Kidney capillary endothelial cell (primary cell): ENCODE data around the gene TBC1D1.
"Not testable (repeated sequence)": the region's sequence is repeated elsewhere in the genome, so short reads cannot be mapped to it uniquely, and the experiment has no call there.

ENCODE experiments used
- DNase-seq: peaks from one replicate; pipeline ENCODE4 v3.0.0-alpha.2; 2018; ENCODE audit warnings: low spot score

Gene TBC1D1

DNA sequence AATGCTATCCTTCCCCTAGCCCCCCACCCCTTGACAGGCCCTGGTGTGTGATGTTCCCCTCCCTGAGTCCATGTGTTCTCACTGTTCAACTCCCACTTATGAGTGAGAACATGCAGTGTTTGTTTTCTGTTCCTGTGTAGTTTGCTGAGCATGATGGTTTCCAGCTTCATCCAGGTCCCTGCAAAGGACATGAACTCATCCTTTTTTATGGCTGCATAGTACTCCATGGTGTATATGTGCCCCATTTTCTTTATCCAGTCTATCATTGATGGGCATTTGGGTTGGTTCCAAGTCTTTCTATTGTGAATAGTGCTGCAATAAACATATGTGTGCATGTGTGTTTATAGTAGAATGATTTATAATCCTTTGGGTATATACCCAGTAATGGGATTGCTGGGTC lies 32.2 kb downstream of the TBC1D1 start:
- not testable (repeated sequence) for DNase-seq

DNA sequence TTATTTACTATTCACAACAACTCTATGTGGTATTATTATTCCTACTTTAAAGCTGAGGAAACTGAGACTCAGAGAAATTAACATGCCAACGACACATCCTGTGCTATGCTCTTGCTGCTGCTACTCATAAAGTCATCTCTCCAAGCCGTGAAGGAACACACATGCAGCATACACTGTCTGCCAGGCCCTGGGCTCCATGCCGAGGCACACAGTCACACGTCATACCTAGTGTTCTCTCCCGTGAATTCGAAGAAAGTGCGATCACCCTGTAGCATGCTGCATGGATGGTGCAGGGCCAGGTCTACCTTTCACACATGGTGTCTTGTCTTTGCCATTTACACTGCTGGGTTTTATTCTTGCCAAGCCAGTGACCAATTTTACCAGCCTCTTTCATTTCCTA lies 34.1 kb downstream of the TBC1D1 start:
- DNase-seq = no peak

GRCh38 chr4:37927434-37927833 lies 36.5 kb downstream of the TBC1D1 start:
- no peak for DNase-seq

DNA sequence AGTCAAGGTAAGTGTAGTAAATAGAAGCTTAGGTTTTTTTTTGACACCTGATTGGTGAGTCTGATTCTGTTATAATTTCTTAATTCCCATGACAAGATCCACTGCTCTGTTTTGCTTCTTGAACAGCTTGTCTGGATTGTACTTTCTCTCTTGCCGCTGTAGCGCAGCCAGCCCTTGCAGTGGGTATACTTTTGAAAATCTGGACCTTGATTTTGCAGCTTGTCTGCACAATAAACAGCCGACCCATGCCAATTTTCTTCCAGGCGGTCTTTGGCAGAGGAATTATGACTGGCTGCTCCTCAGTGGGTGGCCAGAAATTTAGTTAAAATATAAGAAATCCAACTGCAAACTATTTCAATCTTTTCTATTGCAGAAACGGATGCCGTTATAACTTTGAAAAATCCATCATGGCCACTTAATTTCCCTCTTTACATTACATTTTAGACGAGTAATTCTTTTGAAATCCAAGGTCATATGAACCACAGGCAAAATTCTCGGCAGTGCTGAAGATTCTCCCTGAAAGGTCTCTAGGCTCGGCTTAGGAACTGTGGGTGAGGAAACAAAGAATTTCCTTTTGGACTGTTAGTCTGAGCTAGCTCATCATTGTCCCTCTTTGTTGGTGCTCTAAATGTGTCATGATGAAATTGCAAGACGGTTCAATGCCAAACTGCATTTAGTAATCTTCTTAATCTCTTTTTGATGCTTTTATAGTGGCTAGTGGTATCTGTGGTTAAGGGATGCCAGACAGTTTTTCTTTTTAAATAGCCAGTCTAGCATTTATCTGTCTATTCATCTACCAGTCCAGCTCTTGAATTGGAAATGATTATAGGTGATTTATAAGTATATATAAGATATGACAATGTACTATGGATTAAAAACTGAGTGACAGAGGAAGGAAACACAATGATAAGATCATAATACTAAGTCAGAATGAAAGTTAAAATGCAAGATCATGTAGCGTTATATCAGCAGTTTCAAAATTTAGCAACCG lies 37.8 kb downstream of the TBC1D1 start:
- no peak for DNase-seq

GRCh38 chr4:37934096-37934495 lies 43.2 kb downstream of the TBC1D1 start:
- DNase-seq = no peak

DNA sequence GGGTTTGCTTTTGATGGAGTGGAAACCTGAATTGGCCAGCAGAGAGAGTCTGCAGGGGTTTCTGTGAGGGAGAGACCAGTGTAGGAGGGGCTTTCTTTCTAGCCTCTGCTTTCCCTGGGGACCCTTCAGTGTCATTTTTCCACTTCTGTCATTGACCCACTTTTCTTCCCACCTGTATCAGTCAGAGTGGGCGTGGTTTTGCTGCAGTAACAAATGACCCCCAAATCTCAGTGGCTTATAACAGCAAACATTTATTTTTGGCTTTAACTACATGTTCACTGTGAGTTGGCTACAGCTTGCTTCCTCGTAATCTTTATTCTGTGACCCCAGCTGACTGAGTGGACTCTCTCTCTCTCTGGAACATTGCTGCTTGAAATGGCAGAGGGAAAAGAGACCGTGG lies 43.7 kb downstream of the TBC1D1 start:
- DNase-seq = no peak

DNA sequence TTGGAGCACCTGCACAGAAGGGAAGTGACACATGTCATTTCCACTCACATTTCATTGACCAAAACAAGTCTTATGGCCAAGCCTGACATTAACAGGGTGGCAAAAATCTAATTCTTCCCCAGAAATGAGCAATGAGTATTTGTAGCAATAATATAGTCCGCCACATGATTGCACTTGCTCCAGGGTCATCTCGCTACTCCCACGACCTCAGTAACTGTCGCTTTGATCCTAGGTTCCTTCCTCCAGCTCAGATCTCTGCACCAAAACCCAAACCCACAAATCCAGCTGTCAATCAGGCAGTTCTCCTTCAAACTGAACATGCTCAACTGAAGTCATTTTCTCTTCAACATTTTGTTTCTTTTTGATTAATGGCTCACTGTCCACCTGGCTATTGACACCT lies 44.1 kb downstream of the TBC1D1 start:
- DNase-seq = no peak

- DNase-seq = no peak
Observed at GRCh38 chr4:37936889-37937498, 46.1 kb downstream of the TBC1D1 start.

DNA sequence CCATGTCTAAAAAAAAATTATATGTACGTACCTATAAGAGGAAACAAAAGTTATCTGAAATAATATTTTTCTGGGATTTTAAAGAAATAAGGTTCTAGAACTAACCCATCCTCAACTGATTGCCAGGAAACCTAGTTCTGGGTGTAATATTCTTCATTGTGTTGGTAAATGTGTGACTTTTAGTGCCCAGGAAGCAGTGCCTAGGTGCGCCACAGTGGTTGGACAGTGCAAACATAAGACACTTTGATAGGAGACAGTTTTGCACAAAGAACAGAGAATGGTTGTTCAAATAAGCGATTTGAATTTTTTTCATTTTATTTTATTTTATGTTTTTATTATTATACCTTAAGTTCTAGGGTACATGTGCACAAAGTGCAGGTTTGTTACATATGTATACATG lies 47.3 kb downstream of the TBC1D1 start:
- no peak for DNase-seq

DNA sequence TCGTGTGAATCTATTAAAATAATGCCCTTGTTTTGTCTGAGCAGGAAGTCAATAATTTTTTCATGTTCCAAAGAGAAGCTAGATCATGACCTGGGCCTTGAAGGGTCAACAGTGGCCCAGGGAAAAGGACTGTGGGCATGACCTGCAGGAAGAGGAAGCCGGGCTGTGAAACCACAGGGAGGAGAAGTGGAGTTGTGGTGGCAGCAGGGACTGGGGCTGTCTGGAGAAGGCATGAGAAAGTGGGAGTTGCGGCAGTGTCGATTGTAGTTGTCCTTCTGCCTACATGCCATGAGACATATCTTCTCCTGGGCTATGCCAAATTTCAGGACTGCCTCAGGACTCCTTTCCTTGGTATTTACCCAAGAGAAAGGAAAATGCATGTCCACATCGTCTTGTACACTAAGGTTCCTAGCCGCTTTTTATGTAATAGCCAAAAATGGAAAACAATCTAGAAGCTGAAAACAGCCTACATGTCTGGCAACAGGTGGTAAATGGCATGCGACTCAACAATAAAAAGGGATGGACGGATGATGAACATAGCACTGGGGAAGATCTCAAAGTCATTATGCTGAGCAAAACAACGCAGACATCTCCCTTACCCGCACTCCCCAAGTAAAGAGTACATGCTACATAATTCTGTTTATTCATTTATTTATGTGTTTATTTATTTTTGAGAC lies 55.8 kb downstream of the TBC1D1 start:
- no peak for DNase-seq

GRCh38 chr4:37948542-37948941 lies 57.7 kb downstream of the TBC1D1 start:
- DNase-seq = no peak

DNA sequence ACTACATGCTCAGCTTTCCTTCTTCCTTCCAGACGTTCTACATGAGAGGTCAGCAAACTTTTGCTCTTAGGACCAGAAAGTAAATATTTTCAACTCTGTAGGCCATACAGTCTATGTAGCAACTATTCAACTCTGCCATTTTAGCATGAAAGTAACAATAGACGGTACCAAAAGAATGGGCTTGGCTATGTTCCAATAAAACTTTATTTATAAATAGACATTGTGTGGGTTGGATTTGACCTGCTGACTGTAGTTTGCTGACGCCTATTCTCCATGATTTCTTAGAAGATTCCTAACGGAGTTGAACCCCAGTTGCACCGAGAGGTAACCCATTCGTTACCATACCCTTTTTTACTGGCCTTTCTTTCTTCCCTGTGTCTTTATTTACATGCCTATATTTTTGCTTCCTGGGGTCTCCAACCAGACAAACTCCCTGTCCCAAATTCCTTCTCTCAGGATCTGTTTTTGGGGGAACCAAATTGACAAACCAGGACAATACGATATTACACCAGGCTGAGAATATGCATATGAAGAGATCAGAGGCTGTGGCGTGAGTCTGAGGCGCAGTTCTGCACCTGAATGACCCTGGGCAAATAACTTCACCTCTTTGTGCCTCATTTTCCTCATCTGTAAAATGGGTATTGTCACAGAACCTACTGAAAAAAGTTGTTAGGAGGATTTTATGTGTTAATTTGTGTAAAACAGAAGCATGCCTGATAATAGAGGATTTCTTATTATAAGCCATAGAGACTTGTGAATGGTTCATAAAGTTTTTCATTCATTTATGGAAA lies 58.9 kb downstream of the TBC1D1 start:
- no peak for DNase-seq

GRCh38 chr4:37951461-37952352 lies 60.8 kb downstream of the TBC1D1 start:
- DNase-seq = no peak

GRCh38 chr4:37953156-37953555 lies 62.3 kb downstream of the TBC1D1 start:
- DNase-seq = no peak

- DNase-seq = no peak
Observed at GRCh38 chr4:37953620-37954293, 62.9 kb downstream of the TBC1D1 start.

DNA sequence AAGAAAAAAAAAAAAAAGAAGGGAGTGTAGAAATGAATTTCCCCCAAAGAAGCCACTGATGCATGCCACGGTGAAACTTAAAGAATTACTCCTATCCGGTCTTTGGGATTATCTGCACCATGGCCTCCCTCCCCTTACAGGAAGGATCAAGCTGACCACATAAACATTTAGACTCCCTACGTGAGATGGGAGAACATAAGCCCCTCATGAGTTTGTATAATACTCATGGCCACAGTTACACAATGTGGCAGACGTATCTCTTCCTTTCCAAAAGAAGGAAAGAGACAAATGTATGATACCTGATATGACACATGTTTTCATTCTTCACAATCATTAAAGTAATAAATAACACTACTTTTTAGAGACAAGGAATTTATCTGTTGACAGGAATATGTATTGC lies 66.1 kb downstream of the TBC1D1 start:
- DNase-seq = no peak

DNA sequence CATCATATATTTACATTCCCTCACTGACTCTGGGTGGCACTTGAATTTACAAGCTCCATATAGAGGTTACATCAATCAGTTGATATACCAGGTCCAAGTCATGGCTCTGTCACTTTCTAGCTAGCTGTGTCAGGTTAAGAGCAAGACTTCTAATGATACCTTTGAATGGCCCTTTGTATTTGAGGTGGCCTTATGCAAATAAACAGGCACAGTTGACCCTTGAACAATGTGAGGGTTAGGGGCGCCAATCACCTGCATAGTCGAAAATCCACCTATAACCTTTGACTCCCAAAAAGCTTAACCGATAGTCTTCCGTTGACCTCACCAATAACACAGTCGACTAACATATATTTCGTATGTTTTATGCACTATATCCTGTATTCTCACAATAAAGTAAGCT lies 68.0 kb downstream of the TBC1D1 start:
- no peak for DNase-seq

DNA sequence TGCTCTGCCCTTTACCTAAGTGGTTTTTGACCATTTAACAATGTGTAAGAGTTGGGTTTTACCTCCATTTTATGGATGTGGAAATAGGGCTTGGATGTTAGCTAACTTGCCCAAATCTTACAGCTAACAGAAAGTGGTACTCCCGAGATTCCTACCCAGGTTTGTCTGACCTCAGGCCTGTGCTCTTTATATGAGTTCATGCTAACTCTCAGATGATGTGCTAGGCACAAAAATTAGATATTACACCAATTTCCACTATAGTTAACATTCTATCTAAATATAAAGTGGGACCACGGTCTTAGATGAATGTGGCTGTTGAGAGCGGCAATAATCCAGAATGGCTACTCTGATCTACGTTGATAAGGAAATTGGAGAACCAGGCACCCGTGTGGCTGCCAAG lies 69.2 kb downstream of the TBC1D1 start, which contains the start of gene PTTG2:
PTTG2 (plus strand) TSS at position 301 of the 400 bp plus-strand sequence; CDS start at position 338, 37 bp downstream.
- no peak for DNase-seq

GRCh38 chr4:37960679-37961450 lies 70.0 kb downstream of the TBC1D1 start:
- no peak for DNase-seq
